Fibroblast of lung (primary cell): ENCODE data around the gene GUCY2D.

Experiments used
- CTCF ChIP-seq, 2 donors: IDR thresholded peaks in 1 of 2; conservative IDR thresholded peaks in 1 of 2; 1 replicate in 1 of 2; 2 replicates in 1 of 2; pipeline ENCODE4 v1.5.1; 2011 to 2012; ENCODE audit warnings: low read length in 2 of 2, control low read depth in 1 of 2, inconsistent platforms in 1 of 2, low read depth in 1 of 2, mild to moderate bottlenecking in 1 of 2
- EZH2 ChIP-seq: IDR thresholded peaks from 2 replicates; pipeline ENCODE4 v1.5.1; 2012; ENCODE audit warnings: low read length, control low read depth, mild to moderate bottlenecking; ENCODE audit errors: missing control alignments

GRCh38 chr17:8041249-8041928 lies 39.0 kb downstream of the GUCY2D start:
- peak; percentile 60 to 65 for TF ChIP-seq CTCF (conservative IDR thresholded peaks at IDR 0.05 in 1 of 2, IDR thresholded peaks at IDR 0.05 in 1 of 2; ENCODE audit: low read depth in 1 of 2, low read length in 2 of 2)
- TF ChIP-seq EZH2: no peak
